Stimulated activated naive CD8-positive, alpha-beta T cell treated with anti-CD3 and anti-CD28 coated beads, Interleukin-15, Interleukin-2, amounts not matched to agents 100 ng/mL and 50 ng/mL, for 24 hours (primary cell): ENCODE data around the gene PCNX1.
"Not testable (repeated sequence)": the region's sequence is repeated elsewhere in the genome, so short reads cannot be mapped to it uniquely, and the experiment has no call there.

Experiments
- H3K27ac Mint-ChIP-seq: one replicate; pipeline ENCODE4 v1.8.0; 2021; ENCODE audit warnings: mild to moderate bottlenecking, mixed read lengths
- H3K27me3 Mint-ChIP-seq: one replicate; pipeline ENCODE4 v1.8.0; 2021; ENCODE audit warnings: mixed read lengths
- H3K36me3 Mint-ChIP-seq: one replicate; pipeline ENCODE4 v1.8.0; 2021; ENCODE audit warnings: low read depth, mixed read lengths
- H3K4me1 Mint-ChIP-seq: one replicate; pipeline ENCODE4 v1.8.0; 2021; ENCODE audit warnings: low read depth, mixed read lengths
- H3K4me3 Mint-ChIP-seq: one replicate; pipeline ENCODE4 v1.8.0; 2021; ENCODE audit warnings: mild to moderate bottlenecking, mixed read lengths
- H3K9me3 Mint-ChIP-seq: one replicate; pipeline ENCODE4 v1.8.0; 2021; ENCODE audit warnings: mixed read lengths

The PCNX1 gene

GRCh38 chr14:70917633-70918032 lies 10.4 kb downstream of the PCNX1 start:
- H3K4me3 Mint-ChIP-seq = no peak overlapping the region
- peaks cover 85% of the 10 kb centered on the region for H3K4me1 Mint-ChIP-seq
- H3K9me3 Mint-ChIP-seq = no peaks in the 10 kb centered on the region
- peaks cover 14% of the 10 kb centered on the region for H3K36me3 Mint-ChIP-seq
- peak overlapping the region; percentile 36 for H3K27ac Mint-ChIP-seq
- no peaks in the 10 kb centered on the region for H3K27me3 Mint-ChIP-seq

DNA sequence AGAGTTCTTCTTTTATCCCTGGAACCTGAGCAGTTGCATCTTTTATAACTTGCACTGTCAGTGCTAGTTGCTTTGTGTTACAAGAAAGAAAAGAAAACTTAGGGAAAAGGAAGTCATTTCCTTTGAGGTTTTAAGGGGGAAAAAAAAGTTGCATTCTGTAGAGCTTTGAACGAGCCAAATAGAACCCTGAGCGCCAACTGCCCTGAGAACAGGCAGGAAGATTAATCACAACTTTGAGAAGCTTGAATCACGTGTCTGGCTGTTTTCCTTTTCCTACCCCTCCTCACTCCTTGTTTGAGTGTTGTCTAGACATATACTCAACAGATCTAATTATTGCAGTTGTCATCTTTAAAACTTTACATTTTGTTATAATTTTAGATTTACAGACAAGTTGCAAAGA lies 12.5 kb downstream of the PCNX1 start:
- H3K9me3 Mint-ChIP-seq = no peaks in the 10 kb centered on the region
- H3K4me1 Mint-ChIP-seq = peaks cover 92% of the 10 kb centered on the region
- peak overlapping the region; percentile 80 for H3K27ac Mint-ChIP-seq
- no peaks in the 10 kb centered on the region for H3K27me3 Mint-ChIP-seq
- H3K36me3 Mint-ChIP-seq = peaks cover 14% of the 10 kb centered on the region
- peak overlapping the region; percentile 62 for H3K4me3 Mint-ChIP-seq

- H3K4me1 Mint-ChIP-seq = peaks cover 91% of the 10 kb centered on the region
- H3K9me3 Mint-ChIP-seq = no peaks in the 10 kb centered on the region
- peak overlapping the region; percentile 62 for H3K27ac Mint-ChIP-seq
- no peaks in the 10 kb centered on the region for H3K27me3 Mint-ChIP-seq
- H3K36me3 Mint-ChIP-seq = peaks cover 14% of the 10 kb centered on the region
- H3K4me3 Mint-ChIP-seq = no peak overlapping the region
Measured at GRCh38 chr14:70920608-70921007, 13.3 kb downstream of the PCNX1 start.

DNA sequence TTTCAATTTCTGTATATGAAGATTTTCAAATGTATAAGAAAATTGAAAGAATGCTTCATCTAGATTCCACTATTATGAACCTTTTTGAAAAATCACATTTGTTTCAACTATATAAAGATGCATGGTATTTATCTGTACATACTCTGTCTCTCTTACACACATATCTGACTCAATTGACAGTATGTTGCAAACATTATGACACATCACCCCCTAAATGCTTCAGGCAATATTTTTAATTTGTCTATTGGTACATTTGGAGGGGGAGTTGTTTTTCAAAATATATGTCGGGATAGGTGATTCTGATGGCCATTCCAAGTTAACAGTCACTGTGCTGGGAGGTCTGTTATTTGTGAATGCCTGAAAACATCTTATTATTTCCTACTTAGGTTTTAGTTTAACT lies 14.4 kb downstream of the PCNX1 start:
- Mint-ChIP-seq H3K4me1 (peaks cover 91% of the 10 kb centered on the region), H3K27ac (no peak overlapping the region), H3K27me3 (no peaks in the 10 kb centered on the region), H3K4me3 (no peak overlapping the region), H3K36me3 (peaks cover 8% of the 10 kb centered on the region), H3K9me3 (no peaks in the 10 kb centered on the region)

GRCh38 chr14:70924521-70924920 lies 17.3 kb downstream of the PCNX1 start:
- peaks cover 83% of the 10 kb centered on the region for H3K4me1 Mint-ChIP-seq
- H3K36me3 Mint-ChIP-seq = no peaks in the 10 kb centered on the region
- no peaks in the 10 kb centered on the region for H3K27me3 Mint-ChIP-seq
- H3K9me3 Mint-ChIP-seq = no peaks in the 10 kb centered on the region
- H3K27ac Mint-ChIP-seq = no peak overlapping the region
- H3K4me3 Mint-ChIP-seq = no peak overlapping the region

- H3K27ac Mint-ChIP-seq = no peak overlapping the region
- no peak overlapping the region for H3K4me3 Mint-ChIP-seq
- H3K36me3 Mint-ChIP-seq = no peaks in the 10 kb centered on the region
- H3K27me3 Mint-ChIP-seq = no peaks in the 10 kb centered on the region
- H3K9me3 Mint-ChIP-seq = no peaks in the 10 kb centered on the region
- peaks cover 76% of the 10 kb centered on the region for H3K4me1 Mint-ChIP-seq
Measured at GRCh38 chr14:70926235-70926830, 19.1 kb downstream of the PCNX1 start.

DNA sequence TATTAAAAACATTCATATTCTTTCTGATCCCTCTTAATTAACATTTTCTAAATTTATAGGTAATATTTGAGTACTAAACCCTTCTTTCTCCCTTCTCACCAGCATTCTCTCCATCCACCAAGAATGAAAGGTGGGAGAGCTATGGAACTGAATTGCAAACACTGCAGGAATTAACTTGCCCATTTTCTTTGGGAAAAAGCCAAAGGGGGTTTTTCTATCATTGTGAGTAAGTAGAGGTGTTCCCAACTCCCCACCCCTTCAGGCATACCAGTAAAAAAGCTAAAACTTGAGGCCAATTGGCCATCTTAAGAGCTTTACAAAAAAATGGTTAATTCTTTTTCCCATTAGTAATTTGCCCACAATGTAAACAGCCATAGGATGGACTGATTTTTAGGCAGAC lies 23.7 kb downstream of the PCNX1 start:
- Mint-ChIP-seq H3K27me3 (no peaks in the 10 kb centered on the region), H3K27ac (no peak overlapping the region), H3K4me1 (peaks cover 68% of the 10 kb centered on the region), H3K4me3 (no peak overlapping the region), H3K9me3 (no peaks in the 10 kb centered on the region), H3K36me3 (peaks cover 5% of the 10 kb centered on the region)

DNA sequence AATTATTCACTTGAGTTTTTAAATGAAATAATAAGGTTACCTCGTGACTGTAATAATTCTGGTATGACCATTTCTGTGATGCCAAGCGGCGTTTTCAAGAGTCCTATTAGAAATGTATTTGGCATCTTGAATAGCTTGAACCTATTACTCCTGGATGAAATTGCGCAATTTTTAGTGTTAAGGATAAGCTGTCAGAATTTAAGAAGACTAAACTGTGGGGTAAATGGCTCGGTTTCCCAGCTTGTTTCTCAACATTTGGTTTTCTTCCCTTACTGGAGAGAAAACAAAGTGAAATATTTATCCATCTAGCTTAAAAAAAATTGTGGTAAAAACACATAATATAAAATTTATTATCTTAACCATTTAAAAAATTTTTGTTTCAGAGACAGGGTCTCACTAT lies 26.8 kb downstream of the PCNX1 start:
- Mint-ChIP-seq H3K27ac (peak overlapping the region; percentile 84), H3K4me3 (no peak overlapping the region), H3K36me3 (peaks cover 10% of the 10 kb centered on the region), H3K9me3 (no peaks in the 10 kb centered on the region), H3K27me3 (no peaks in the 10 kb centered on the region), H3K4me1 (peaks cover 69% of the 10 kb centered on the region)

DNA sequence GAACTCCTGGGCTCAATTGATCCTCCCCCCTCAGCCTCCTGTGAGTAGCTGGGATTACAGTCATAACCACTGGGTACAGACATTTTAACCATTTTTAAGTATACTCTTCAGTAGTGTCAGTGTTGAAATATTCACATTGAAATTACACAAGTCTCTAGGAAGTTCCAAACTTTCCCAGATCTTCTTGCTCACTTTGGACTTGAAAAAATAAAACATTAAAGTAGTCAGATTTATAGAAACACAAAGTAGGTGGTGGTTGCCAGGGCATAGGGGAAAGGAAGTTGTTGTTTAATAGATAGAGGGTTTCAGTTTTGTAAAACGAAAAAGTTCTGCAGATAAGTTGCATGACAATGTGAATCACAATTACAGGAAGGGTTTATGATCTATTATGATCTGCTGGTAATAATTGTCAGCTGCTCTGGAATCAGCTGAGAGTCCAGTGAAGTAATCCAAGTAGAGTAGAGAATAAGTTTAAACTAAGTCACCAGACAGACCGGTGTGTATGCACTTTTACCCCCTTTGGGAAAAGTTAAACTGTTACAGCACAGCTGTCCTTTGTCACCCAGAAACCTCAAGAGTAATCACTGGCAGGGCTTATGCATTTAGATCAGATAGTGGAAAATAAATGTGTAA lies 27.4 kb downstream of the PCNX1 start:
- H3K36me3 Mint-ChIP-seq = peaks cover 15% of the 10 kb centered on the region
- peak overlapping the region; percentile 84 for H3K27ac Mint-ChIP-seq
- no peaks in the 10 kb centered on the region for H3K9me3 Mint-ChIP-seq
- H3K4me3 Mint-ChIP-seq = peak overlapping the region; percentile 71
- no peaks in the 10 kb centered on the region for H3K27me3 Mint-ChIP-seq
- peaks cover 69% of the 10 kb centered on the region for H3K4me1 Mint-ChIP-seq

- H3K27me3 Mint-ChIP-seq = no peaks in the 10 kb centered on the region
- peak overlapping the region; percentile 71 for H3K4me3 Mint-ChIP-seq
- no peaks in the 10 kb centered on the region for H3K9me3 Mint-ChIP-seq
- H3K27ac Mint-ChIP-seq = peak overlapping the region; percentile 68
- H3K36me3 Mint-ChIP-seq = peaks cover 20% of the 10 kb centered on the region
- peaks cover 70% of the 10 kb centered on the region for H3K4me1 Mint-ChIP-seq
Measured at GRCh38 chr14:70935135-70935534, 27.9 kb downstream of the PCNX1 start.

GRCh38 chr14:70939693-70940092 lies 32.4 kb downstream of the PCNX1 start:
- Mint-ChIP-seq H3K9me3 (peaks cover 25% of the 10 kb centered on the region), H3K4me1 (peaks cover 87% of the 10 kb centered on the region), H3K27ac (peak overlapping the region; percentile 66), H3K36me3 (peaks cover 56% of the 10 kb centered on the region)
- not testable (repeated sequence) for H3K4me3 Mint-ChIP-seq, H3K27me3 Mint-ChIP-seq

DNA sequence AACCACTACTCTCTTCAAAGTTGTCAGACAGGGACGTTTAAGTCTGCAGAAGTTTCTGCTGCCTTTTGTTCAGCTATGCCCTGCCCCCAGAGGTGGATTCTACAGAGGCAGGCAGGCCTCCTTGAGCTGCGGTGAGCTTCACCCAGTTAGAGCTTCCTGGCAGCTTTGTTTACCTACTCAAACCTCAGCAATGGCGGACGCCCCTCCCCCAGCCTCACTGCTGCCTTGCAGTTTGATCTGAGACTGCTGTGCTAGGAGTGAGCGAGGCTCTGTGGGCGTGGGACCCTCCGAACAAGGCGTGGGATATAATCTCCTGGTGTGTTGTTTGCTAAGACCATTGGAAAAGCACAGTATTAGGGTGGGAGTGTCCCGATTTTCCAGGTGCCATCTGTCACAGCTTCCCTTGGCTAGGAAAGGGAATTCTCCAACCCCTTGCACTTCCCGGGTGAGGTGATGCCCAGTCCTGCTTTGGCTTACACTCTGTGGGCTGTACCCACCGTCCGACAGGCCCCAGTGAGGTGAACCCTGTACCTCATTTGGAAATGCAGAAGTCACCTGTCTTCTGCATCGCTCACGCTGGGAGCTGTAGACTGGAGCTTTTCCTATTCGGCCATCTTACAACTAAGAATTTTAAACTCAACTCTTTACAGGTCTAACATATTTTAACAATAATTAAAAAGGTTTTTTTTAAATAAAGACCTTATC lies 34.5 kb downstream of the PCNX1 start:
- not testable (repeated sequence) for H3K27me3 Mint-ChIP-seq
- Mint-ChIP-seq H3K4me1 (peaks cover 86% of the 10 kb centered on the region), H3K4me3 (peak overlapping the region; percentile 14)

DNA sequence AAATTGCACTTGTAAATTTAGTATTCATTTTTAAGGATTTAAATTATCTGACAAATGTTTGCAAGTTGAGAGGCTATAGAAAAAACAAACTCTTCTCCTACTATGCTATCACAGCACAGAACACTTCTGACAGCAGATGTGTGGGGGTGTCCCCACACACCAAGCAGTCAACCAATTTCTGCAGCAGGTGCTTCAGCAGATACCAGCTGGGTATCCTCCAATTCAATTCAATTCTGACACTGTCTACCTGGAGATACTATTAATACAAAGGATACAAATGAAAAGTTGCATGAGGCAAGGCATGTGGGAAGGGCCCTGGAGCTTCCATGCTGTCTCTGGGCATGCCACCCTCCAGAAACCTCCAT lies 35.1 kb downstream of the PCNX1 start:
- H3K4me1 Mint-ChIP-seq = peaks cover 85% of the 10 kb centered on the region
- H3K27me3 Mint-ChIP-seq = no peaks in the 10 kb centered on the region
- peak overlapping the region; percentile 41 for H3K27ac Mint-ChIP-seq
- H3K4me3 Mint-ChIP-seq = no peak overlapping the region
- peaks cover 75% of the 10 kb centered on the region for H3K36me3 Mint-ChIP-seq
- H3K9me3 Mint-ChIP-seq = peaks cover 39% of the 10 kb centered on the region

More for the DNA sequence above, 34.5 kb downstream of the PCNX1 start:
- peaks cover 34% of the 10 kb centered on the region for H3K9me3 Mint-ChIP-seq
- H3K36me3 Mint-ChIP-seq = peaks cover 69% of the 10 kb centered on the region
- peak overlapping the region; percentile 37 for H3K27ac Mint-ChIP-seq

GRCh38 chr14:70942721-70943120 lies 35.5 kb downstream of the PCNX1 start:
- peaks cover 81% of the 10 kb centered on the region for H3K4me1 Mint-ChIP-seq

DNA sequence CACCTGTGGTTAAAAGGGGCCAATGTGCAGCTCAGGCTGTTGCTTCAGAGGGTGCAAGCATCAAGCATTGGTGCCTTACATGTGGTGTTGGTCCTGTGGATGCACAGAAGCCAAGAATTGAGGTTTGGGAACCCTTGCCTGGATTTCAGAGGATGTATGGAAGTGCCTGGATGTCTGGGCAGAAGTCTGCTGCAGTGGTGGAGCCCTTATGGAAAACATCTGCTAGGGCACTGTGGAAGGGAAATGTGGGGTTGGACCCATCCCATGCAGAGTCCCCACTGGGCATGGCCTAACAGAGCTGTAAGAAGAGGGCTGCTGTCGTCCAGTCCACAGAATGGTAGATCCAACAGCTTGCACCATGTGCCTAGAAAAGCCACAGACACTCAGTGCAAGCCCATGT lies 36.6 kb downstream of the PCNX1 start:
- H3K9me3 Mint-ChIP-seq = peaks cover 47% of the 10 kb centered on the region
- no peak overlapping the region for H3K27ac Mint-ChIP-seq
- no peaks in the 10 kb centered on the region for H3K27me3 Mint-ChIP-seq
- peaks cover 82% of the 10 kb centered on the region for H3K36me3 Mint-ChIP-seq
- peaks cover 72% of the 10 kb centered on the region for H3K4me1 Mint-ChIP-seq
- H3K4me3 Mint-ChIP-seq = no peak overlapping the region

More at GRCh38 chr14:70942721-70943120, 35.5 kb downstream of the PCNX1 start:
- Mint-ChIP-seq H3K36me3 (peaks cover 79% of the 10 kb centered on the region), H3K27ac (peak overlapping the region; percentile 53), H3K9me3 (peaks cover 43% of the 10 kb centered on the region)
- not testable (repeated sequence) for H3K27me3 Mint-ChIP-seq, H3K4me3 Mint-ChIP-seq
